Body of pancreas (tissue), 4 donors: ENCODE results near the gene ETV4. TPM values are rescaled to one million over a fixed set of nuclear protein-coding genes. Genes with fewer than 3 reads are reported as not detected.

Experiments used
- ATAC-seq: fragments of 150-250 bp; one replicate; pipeline ENCODE4 v1.9.1; 2016
- DNase-seq, 4 donors: peaks; one replicate each; pipeline ENCODE4 v3.0.0-alpha.2; 2019
- H3K27ac ChIP-seq, 4 donors: fragments of 200-600 bp; sonication (generic); 1 replicate in 3 of 4; 2 replicates in 1 of 4; pipeline versions ENCODE4 v1.5.1 to v1.6.1; 2016 to 2019; ENCODE audit warnings: mild to moderate bottlenecking in 1 of 4, mixed read lengths in 1 of 4, moderate library complexity in 1 of 4
- H3K27me3 ChIP-seq, 2 donors: fragments of 200-600 bp; sonication (generic); one replicate each; pipeline ENCODE4 v1.6.0; 2016; ENCODE audit warnings: mild to moderate bottlenecking in 1 of 2
- H3K36me3 ChIP-seq, 2 donors: fragments of 200-600 bp; sonication (generic); replicated peaks in 1 of 2; 2 replicates each; pipeline ENCODE4 v1.5.1; 2016; ENCODE audit warnings: low read depth in 2 of 2; ENCODE audit not compliant: insufficient read depth in 1 of 2
- H3K4me1 ChIP-seq: fragments of 200-600 bp; sonication (generic); one replicate; pipeline ENCODE4 v1.6.0; 2016
- H3K4me3 ChIP-seq, 2 donors: fragments of 200-600 bp; sonication (generic); 1 replicate in 1 of 2; 2 replicates in 1 of 2; pipeline ENCODE4 v1.5.1; 2016 to 2019
- H3K9me3 ChIP-seq, 3 donors: fragments of 200-600 bp; sonication (generic); 1 replicate in 2 of 3; 2 replicates in 1 of 3; pipeline ENCODE4 v1.5.1; 2016
- CTCF ChIP-seq, 7 experiments: fragments of 450-650 bp in 4 of 7; fragments of 200-600 bp in 3 of 7; sonication (generic) in 3 of 7; IDR thresholded peaks; one replicate each; pipeline ENCODE4 v1.5.1; 2016 to 2019; ENCODE audit warnings: antibody characterized with exemption in 7 of 7
- POLR2A ChIP-seq, 3 donors: fragments of 450-650 bp; IDR thresholded peaks; one replicate each; pipeline ENCODE4 v1.6.1; 2016; ENCODE audit warnings: antibody characterized with exemption in 3 of 3, mild to moderate bottlenecking in 2 of 3
- WGBS, 2 donors: methylation state at CpG; one replicate each; pipeline ENCODE4 v1.1.5; 2017; 5-methylcytosine and 5-hydroxymethylcytosine counted together
- intact Hi-C: fragments of 100-400 bp; cut with DNase I; formaldehyde crosslinking; loops from one replicate; pipeline ENCODE4 v1.15.1; 2023
- total RNA-seq, 2 donors: library from RNA; depleted of rRNA; stranded (reverse); fragments of >200 nt; gene quantifications; one replicate each; pipeline ENCODE4 v1.1.0, GENCODE V29; 2016

ETV4 gene
- total RNA-seq, 2 donors from 2014 or later: 6.2 to 28.7 TPM

DNA sequence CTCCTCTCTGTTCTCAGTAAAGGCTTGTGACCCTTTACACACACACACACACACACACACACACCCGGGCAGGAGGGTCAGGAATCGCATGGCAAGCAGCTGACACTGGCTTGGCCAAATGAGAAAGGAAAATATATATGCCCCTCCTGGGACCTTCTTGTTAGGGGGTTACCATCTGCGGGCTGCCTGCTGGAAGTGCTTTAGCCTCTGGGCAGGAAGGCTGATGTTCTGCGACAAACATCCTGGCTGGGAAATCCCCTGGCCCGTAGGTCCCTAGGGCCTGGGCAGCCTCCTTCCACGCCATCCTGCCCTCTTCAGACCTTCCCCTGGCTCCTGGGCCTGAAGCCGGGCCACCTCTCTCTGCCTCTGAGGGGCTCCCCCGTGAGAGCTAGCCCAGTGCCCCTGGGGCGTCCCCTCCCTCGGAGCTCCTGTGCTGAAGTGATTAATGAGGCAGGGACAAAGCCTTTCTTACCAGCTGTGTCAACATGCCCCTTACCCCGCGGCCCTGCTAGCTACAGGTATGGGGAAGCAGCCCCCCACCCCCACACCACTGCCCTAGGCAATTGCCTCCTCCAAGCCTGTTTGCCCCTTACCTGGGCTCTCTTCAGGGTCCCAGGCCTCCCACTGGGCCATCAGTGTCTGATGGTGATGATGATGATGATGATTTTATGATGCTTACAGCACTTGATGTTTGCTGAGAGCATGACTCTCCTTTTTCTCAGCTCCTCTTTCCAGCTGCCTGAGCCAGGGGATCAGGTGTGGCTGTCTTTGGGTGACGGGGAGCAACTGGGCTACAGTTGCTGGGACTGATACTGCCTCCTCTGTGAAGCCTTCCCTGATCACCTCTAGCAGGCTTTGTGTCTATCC is 32.8 kb upstream of the ETV4 start:
- 27 to 39% methylated on average over 9 to 13 of the region's 13 CpGs for WGBS, 2 donors
- no peak overlapping the region for H3K4me3 ChIP-seq
- DNase-seq (peak in 3 of 4 donors; percentile 17 to 19 (median 17)), ATAC-seq (peak; percentile 62)
- intact Hi-C loops: no loop called here
- peak overlapping the region in 1 of 4 donors; percentile 13 for H3K27ac ChIP-seq
- no peaks in the 10 kb centered on the region for H3K9me3 ChIP-seq
- no peaks in the 10 kb centered on the region for H3K36me3 ChIP-seq
- H3K4me1 ChIP-seq: peaks cover 13% of the 10 kb centered on the region
- TF ChIP-seq POLR2A (IDR thresholded peaks at IDR 0.05) (no peak), CTCF (IDR thresholded peaks at IDR 0.05) (no peak)
- H3K27me3 ChIP-seq: no peaks in the 10 kb centered on the region

GRCh38 chr17:43578404-43578698 is 32.2 kb upstream of the ETV4 start:
- peaks cover 14% of the 10 kb centered on the region for H3K4me1 ChIP-seq
- H3K36me3 ChIP-seq: no peaks in the 10 kb centered on the region
- no peak overlapping the region for H3K27ac ChIP-seq
- TF ChIP-seq POLR2A (IDR thresholded peaks at IDR 0.05): no peak
- TF ChIP-seq CTCF (IDR thresholded peaks at IDR 0.05): no peak
- H3K4me3 ChIP-seq: no peak overlapping the region
- DNase-seq: no peak
- intact Hi-C loops: no loop called here
- WGBS, 2 donors: 71 to 92% methylated on average over 1 of the region's 1 CpG
- no peaks in the 10 kb centered on the region for H3K27me3 ChIP-seq
- no peaks in the 10 kb centered on the region for H3K9me3 ChIP-seq
- ATAC-seq: no peak

DNA sequence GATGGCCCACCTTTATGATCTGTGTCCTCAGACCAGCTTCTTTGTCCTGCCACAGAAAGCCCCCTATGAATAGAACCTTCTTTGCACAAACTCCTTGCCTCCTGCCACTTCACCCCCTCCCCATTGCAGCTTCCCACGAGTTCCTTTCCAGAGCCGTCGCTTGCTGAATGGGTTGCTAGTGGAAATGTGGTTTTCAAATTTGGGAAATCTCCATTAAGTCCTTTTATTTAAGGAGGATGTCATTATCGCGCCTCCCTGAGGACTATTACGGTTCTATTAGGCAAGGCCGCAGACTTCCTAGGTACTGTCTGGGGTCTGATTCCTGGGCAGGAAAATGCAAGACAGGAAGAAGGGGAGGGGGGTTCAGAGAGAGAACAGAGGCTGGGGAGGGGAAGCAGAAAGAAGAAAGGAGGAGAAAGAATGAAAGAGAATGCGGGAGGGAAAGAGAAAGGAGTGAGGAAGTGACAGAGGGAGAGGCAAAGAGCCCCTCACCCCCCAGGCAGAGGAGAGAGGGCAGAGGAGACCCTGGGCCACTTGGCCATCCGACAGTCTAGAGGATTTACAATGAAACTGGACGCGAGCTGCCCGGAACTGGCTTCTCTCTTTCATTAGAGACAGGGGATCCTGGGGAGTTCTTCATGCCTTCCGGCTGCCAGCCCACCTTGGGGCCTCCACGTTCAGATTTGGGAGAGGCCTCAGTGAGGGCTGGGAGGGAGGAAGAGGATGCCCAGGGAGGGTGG is 31.7 kb upstream of the ETV4 start:
- intact Hi-C loops: no loop called here
- no peak overlapping the region for H3K4me3 ChIP-seq
- no peaks in the 10 kb centered on the region for H3K36me3 ChIP-seq
- TF ChIP-seq CTCF (IDR thresholded peaks at IDR 0.05) (no peak), POLR2A (IDR thresholded peaks at IDR 0.05) (no peak)
- H3K27me3 ChIP-seq: no peaks in the 10 kb centered on the region
- no peak overlapping the region for H3K27ac ChIP-seq
- 78 to 88% methylated on average over 12 to 13 of the region's 14 CpGs for WGBS, 2 donors
- no peak for DNase-seq
- peaks cover 17% of the 10 kb centered on the region for H3K4me1 ChIP-seq
- H3K9me3 ChIP-seq: no peaks in the 10 kb centered on the region
- ATAC-seq: no peak

GRCh38 chr17:43576563-43577229 is 30.6 kb upstream of the ETV4 start:
- H3K27ac ChIP-seq: no peak overlapping the region
- TF ChIP-seq CTCF (IDR thresholded peaks at IDR 0.05) (peak; percentile 77 to 89 (median 85)), POLR2A (IDR thresholded peaks at IDR 0.05) (no peak)
- no peaks in the 10 kb centered on the region for H3K27me3 ChIP-seq
- no peaks in the 10 kb centered on the region for H3K9me3 ChIP-seq
- H3K4me3 ChIP-seq: no peak overlapping the region
- H3K36me3 ChIP-seq: no peaks in the 10 kb centered on the region
- ATAC-seq (peak; percentile 68), DNase-seq (peak; percentile 69 to 75 (median 72))
- WGBS, 2 donors: 16 to 23% methylated on average over 8 to 10 of the region's 10 CpGs
- H3K4me1 ChIP-seq: peaks cover 17% of the 10 kb centered on the region
- intact Hi-C loops: no loop called here
